GM19025 (cell line): ENCODE data around the gene FYB2.
"Not testable (repeated sequence)": the region's sequence is repeated elsewhere in the genome, so short reads cannot be mapped to it uniquely, and the experiment has no call there.

Experiments used
- ATAC-seq: cut with Tn5 transposase; IDR thresholded peaks from one replicate; pipeline ENCODE4 v1.9.1; 2021; ENCODE audit warnings: mild to moderate bottlenecking, low read depth, moderate library complexity; ENCODE audit not compliant: unreplicated experiment

FYB2 gene

DNA sequence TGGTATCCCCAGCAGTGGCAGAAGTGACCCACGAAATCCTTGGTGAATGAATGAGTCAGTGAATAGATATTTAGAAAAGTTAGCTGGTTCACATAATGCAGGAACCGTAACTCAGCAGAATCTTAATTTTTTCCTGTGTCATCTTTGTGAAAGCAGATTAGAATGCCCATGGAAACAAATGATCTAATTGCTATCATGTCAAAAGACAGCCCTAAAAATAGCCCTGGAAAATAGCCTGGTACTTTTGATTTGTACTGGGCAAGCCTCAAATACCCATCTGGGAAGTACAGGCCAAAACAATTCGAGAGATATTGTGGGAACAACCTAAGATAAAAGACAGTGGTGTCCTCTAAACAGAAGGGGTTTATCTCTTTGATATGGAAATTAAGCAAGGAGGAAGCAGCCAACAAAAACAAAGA, 21.1 kb downstream of the FYB2 start:
- no peak for ATAC-seq

DNA sequence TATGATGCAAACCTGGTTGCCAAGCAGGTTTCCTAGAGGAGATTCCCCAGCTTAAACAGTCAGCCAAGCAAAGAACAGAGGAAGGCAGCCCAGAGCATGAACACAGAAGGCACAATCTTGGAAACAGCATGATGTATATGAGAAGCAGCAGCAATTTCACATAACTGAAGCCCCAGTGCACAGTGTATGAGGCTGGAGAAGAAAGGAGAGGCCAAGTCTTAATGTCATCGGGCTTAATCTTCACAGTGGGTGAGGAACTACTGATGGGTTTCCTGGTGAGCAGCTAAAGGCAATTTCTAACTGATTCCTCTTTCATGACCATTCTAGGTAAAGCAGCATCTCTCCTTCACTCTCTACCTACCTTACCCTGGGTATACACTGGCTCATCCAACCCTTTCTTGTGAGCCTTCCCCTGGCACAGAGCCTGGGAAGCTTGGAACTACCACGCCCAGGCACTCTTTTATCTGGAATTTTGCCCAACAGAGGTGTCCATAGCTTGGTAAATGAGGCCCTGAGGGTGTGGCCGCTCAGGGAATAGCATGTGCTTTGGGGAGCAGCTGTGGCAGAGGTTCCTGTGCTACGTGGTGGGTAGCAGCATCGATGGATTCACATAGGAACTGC, 22.0 kb downstream of the FYB2 start:
- ATAC-seq, result no peak

DNA sequence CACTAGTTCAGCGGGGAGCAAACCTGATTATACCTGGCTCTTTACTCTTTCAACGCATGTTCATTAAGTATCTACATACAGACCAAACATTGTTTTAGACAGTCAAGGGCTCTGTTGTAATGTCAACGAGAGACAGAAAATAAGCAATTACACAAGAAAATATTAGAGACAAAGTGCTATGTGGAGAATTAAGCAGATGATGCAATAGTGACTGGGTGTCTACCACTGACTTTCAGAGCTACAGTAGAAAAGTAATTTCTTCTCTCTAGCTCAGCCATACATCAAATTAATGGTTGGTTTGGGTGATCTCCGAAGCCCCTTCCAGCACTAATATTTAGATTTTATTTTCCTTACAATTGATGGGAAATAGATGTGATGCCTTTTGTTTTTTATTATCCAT, 23.3 kb downstream of the FYB2 start:
- no peak for ATAC-seq

DNA sequence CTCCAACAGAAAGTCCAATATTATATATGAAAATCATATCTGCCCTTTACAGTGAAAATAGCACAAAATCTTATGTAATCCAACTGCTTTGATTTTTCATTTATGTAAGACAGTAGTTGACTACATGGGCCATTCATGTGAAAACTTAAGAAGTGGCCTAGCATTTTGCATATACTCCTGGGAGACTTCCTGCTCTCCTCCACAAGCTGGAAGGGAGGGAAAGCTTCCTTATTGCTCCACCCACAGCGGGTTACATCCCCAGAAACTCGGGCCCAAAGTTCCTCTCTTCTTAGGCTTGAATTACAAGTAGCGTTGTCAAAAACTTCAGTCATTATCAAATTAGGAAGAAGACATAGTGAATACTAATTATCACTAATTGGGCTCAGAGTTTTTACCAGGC, 29.2 kb downstream of the FYB2 start:
- no peak for ATAC-seq

DNA sequence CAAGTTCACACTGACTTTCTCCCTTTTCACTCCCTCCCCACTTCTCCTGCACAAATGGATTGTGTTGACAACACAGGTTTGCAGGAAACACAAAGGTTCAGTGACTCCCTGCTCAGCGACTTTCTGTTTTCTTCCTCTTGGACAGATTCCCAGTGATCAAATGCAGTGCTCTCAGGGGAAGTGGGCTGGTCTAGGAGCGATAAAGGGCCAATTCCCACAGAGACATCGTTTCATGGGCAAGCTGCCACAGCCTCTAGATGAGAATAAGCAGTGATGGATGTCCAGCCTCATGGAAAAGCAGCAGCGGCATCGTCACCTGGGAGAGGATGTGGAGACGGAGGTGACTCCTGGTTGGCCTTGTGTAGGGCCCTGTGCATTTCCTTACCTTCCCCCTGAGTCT, 30.6 kb downstream of the FYB2 start:
- ATAC-seq, result no peak

DNA sequence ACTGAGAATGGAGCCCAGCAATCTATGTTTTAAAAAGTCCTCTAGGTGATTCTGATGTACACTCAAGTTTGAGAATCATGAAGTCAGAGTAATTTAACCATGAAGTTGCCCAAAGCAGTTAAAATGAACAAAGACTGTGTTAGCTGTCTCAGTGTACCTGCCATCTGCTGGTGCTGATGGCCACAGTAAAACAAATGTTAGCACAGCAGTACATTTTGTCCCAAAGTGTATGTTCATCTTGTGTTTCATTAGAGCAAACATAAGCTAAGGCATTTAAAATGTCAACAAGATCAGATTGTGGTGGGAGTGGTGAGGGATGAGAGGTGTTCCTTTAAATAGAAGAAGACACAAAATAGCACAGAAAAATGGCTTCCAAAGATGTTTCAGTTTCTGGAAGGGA, 31.1 kb downstream of the FYB2 start:
- ATAC-seq, result no peak

DNA sequence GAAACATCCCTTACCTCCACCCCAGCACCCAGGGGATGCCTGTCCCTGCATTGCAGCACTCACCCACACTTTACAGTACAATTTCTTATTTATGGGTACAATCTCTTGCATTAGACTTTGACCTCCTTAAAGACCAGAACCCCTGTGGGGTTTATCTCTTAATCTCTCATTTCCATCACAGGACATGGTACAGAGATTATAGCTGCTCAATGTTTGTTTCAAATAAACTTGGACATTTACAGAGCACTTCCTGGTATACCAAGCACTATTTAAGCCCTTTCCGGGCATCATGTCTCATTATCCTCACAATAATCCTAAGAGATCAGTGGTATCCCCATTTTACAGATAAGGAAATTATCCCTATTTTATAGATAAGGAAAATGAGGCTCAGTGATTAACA, 31.9 kb downstream of the FYB2 start:
- no peak for ATAC-seq

DNA sequence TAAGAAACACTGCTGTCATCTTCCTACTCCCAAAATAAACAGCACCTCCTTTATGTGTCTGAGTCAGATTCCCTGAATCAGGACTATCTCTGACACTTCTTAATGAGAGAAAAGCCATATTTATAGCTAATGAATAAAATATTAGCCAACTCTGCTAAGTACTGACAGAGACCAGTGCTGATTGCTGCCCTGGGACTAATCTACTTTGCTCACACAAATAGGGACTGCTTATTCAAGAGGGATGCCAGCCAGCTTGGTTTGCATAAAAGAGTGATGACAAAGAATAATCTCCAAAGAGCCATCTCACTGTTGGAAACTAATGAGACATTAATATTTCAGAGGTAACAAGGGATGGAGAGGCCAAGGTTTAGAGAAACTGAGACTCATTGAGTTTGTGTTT, 36.4 kb downstream of the FYB2 start:
- ATAC-seq, result no peak

DNA sequence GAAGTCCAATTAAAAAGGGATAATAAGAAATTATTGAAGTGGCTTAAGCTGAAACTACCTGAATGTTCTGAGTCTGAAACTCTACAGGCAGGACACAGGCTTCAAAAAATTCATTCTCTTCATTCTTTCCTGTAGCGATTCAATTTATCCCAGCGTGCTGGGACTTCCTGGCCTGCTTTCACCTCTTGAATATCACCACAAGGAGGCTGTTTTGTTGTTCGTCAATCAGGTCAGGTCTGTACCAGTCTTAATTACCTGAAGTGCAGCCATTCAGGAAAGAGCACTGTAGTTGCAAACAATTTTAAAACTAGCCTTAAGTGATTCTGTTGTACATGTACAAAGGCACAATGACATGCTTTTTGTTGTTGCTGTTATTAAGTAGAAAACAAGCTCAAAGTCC, 38.4 kb downstream of the FYB2 start:
- ATAC-seq, result no peak

DNA sequence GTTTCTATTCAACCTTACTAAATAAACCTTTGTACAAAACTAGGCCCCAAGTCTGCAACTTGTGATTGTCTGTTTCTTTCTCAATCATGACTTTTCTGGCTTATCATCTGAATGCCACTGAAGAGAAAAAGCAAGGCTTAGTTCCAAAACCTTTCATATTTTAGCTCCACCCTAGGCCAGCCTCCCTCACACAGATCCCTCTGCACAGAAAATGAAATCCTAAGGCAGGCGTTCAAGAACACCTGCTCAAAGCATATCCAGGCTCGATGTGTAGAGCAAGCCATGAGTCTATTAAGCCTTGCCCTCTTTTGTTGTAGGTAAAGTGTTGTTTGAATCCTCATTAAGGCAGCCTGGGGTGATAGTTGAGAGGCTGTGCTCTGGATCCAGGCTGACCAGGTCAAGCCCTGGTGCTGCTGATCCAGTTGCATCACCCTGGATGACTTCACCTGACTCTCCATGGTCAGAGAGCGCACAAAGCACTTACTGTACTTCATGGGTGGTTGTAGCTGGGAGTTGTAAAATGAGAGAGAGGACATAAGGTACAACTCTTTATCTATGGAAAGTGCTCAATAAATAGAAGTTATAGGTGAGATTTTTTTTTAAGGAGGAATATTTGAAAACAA, 39.0 kb downstream of the FYB2 start:
- no peak for ATAC-seq

DNA sequence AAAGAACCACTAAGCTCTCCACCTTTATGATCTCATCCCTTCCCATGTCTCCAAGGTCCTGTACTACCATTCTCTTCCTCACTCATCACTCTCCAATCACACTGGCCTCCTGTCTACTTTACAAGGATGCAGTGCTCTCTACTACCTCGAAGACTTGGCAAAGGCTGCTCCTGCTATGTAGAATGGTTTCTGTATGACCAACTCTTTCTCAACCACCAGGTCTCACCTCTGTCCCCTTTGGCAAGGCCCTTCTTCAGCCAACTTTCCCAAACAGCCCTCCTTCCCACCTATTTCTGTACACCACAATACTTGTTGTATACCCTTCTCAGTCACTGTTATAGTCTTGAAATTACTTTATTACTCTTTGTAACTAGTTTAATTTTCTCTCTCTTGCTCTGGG, 41.2 kb downstream of the FYB2 start:
- ATAC-seq, result no peak

DNA sequence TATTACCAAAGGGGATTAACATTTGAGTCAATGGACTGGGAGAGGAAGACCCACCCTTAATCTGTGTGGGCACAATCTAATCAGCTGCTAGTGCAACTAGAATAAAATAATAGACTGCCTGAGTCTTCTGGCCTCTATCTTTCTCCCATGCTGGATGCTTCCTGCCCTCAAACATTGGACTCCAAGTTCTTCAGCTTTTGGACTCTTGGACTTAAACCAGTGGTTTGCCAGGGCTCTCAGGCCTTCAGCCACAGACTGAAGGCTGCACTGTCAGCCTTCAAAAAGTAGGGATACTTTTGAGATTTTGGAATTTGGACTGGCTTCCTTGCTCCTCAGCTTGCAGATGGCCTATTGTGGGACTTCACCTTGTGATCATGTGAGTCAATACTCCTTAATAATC, 44.5 kb downstream of the FYB2 start:
- ATAC-seq, result not testable (repeated sequence)

DNA sequence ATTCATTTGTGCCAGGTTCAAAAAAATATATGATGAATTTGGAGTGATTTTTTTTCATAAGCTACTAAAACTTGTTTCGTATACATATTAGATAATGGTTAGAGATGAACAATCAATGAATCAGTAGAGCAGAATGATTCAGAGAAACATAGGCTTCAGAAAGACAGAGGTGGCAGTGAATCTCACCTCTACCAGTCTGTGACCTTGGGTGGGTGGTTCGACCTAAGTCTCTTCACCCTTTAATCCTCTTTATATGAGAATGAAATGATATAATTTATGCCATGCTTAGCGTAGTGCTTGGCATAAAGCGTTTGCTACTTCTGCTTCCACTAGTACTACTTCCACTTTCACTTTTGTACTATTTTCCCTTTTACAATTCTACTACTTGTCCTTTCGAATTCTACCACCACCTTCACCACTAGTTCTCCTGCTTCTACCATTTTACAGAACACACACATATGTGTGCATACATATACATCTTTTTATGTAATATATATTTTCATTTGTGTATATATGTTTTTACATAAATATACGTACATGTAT, 45.1 kb downstream of the FYB2 start:
- ATAC-seq, result peak; percentile 74

DNA sequence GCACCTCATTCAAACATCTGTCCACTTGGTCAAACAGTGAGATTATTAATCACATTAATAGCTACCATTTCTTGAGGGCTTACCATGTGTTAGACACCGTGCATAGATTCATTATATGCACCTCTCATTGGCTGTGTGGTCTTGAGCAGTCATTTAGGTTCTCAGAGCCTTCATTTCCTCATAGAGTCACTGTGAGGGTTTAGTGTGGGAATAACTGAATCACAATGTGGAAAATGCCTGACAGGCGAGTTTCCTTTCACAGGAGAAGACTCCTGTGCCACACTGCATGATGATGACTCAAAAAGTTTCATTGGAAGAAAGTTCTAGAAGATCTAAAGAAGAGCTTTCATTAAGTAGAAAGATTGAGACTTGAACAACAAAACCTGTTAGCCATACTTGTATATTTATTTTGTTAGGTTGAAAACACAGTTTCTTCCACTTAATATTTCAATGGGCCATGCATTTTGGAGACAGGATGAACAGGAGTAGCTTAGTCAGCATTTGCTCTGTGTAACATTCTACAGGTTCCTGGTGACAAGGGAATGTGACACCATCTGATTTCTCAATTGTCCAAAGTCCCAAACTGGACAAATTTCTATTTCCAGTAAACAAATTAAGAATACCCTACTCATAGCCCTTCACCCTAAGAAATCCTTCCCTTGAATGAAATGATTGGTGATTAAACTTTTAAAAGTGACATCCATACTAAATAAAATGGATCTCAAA, 45.7 kb downstream of the FYB2 start:
- ATAC-seq, result no peak

DNA sequence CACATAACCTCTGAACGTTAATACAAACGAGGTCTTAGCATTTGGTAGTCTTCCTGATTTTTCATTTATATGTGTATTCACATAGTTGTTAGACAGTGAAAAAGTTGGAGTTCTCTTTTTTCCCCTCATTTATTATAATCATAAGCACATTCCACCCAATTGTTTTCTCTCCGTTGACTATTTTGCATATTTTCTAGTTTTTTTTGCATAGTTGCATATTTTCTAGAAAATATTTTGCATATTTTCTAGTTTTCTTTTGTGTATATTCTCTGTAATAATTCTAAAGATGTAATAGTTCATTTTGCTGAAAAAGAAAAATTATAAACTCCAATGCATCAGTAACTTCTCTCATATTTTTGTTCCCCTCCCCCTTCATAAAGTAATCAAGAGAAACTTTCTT, 47.5 kb downstream of the FYB2 start:
- ATAC-seq, result no peak

DNA sequence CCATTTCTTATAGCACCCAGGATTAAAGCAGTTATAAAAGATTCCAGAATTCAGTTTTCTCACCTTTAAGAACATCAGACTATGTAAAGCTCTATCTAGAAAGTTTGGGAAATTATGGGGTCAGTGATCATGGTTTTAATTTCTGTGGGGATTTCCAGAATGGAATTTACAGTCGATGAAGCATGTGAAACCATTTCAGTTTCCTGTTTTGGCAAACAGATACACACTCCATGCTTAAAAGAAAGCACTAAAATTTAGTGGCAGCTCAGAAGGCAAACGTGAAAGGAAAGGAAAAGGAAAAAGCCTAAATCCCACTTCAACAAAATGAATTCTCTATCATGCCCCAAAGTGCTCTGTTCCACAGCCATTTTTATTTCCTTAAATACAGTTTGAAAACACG, 60.4 kb downstream of the FYB2 start:
- ATAC-seq, result no peak

DNA sequence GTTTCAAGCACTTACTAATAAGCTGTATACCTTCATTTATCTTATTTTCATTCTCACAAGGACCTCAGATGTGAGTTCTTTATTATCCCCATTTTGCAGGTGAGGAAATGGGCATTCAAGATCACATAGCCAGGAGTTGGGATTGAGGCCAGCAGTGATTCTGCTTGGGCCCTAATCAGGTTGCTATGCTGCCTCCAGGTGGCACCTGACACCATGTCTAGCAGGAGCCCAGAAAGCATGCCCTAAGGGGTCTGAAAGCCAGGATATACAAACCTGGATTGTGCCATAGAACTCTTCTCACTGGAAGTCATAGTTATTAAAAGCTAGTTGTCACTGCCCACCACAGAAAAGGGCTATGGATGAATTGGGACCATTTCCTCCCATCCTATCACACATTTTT, 61.1 kb downstream of the FYB2 start:
- ATAC-seq, result no peak

DNA sequence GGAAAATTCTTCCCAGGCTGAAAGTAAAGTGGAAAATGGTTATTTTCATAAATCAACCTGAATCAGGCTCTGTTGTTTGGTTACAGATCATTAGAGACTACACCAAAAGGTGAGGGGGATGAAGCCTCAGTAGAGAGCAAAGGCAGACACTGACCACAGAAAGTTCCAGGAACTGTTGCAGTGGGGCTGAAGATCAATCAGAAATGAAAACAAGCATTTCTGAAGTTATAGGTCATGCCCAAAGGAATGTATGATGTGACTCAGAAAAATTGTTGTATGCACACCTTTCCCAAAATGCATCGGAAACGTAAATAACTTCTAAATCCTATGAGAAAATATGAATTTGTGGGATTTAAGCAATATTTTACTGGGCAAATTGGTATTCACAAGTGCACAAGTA, 63.3 kb downstream of the FYB2 start:
- no peak for ATAC-seq

DNA sequence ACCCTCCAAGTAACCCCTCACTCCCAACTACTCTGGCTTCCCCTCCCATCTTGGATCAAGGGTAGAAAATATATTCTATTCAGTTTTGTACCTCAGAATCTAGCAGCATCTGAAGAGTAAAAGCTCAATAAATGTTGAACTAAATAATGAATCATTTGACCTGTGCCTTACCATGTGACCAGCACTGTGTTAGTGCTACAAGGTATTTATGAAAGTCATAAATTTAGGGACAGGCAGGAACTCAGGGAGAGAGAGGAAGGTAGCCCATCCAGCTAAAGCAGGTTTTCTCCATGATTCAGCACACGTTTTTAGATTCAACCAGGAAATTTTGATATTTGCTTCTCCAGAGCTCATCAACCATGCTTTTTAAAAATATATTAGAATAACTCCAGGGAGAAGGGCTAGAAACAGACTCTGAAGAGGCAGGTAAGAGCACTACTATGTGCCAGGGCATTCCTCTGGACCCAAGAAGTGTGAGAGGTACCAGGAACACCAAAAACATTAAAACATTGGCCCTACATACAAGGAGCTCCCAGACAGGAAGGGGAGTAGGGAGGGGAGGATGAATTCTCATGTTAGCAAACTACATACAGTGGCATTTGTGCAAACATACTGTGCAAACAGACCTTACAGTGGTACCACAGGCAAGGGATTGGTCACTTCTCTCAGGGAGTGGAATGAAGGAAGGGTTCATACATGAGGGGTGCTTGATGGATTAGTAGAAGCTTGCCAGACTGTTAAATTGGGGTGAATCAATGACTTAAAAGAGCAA, 64.3 kb downstream of the FYB2 start:
- no peak for ATAC-seq

DNA sequence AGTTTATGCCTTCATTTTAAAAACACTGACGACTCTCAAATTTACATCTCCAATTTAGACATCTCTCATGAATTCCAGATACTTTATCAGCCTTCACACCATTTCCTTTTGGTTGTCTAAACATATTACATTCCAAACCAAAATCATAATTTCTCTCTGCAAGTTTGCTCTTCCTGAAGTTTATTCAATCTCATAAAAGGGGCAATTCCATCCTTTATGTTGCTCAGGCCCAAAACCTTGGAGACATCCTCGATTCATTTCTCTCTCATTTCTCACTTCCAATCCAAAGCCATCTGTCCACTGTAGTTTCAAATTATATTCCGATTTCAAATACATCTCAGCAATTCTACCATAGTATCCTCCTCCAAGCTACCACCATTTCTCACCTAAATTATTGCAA, 74.0 kb downstream of the FYB2 start:
- ATAC-seq, result no peak

DNA sequence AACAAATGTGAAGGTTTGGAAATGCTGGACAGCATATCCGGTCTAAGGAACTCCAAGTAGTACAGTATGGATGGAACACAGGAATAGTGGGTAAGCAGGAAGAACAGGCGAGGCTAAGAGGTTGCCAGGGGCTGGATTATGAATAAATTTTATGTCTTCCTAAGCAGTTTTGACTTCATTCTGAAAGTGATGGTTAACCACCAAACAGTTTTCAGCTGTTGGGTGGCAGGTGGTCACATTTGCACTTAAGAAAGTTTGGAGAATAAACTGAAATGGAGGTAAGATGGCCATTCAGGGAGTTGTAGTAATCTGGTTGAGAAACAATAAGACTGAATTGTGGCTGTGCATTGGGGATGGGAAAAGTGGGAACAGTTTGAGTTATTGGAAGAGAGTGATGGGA, 90.2 kb downstream of the FYB2 start:
- ATAC-seq, result no peak
